CD4-positive, alpha-beta memory T cell (primary cell): ENCODE data around the gene CALN1. TPM values are rescaled to one million over a fixed set of nuclear protein-coding genes. Genes with fewer than 3 reads are reported as not detected.
"Not testable (repeated sequence)": the region's sequence is repeated elsewhere in the genome, so short reads cannot be mapped to it uniquely, and the experiment has no call there.

Experiments
- CTCF ChIA-PET: fragments of 350-600 bp; sonication (Branson Sonifier 250); formaldehyde crosslinking; loops from one replicate; lab custom pipeline; 2021; ENCODE audit warnings: inconsistent platforms; ENCODE audit not compliant: partially characterized antibody; lab: Charles Lee
- POLR2A ChIA-PET: fragments of 350-600 bp; sonication (Branson Sonifier 250); formaldehyde crosslinking; loops from one replicate; lab custom pipeline; 2021; ENCODE audit not compliant: partially characterized antibody; lab: Charles Lee
- DNase-seq, 5 donors: peaks; one replicate each; pipeline versions ENCODE4 v3.0.0 to v3.0.0-alpha.2; 2020 to 2022; ENCODE audit warnings: mixed read lengths in 1 of 5
- H3K27ac ChIP-seq: one replicate; pipeline ENCODE4 v1.7.0; 2013; ENCODE audit warnings: low read depth, low read length
- H3K27me3 ChIP-seq: 2 replicates; pipeline ENCODE4 v1.7.0; 2013; ENCODE audit warnings: mild to moderate bottlenecking, low read length, moderate library complexity; ENCODE audit not compliant: insufficient read depth
- H3K36me3 ChIP-seq: 2 replicates; pipeline ENCODE4 v1.7.0; 2013; ENCODE audit warnings: mild to moderate bottlenecking, low read length, moderate library complexity; ENCODE audit not compliant: insufficient read depth
- H3K4me1 ChIP-seq: 2 replicates; pipeline ENCODE4 v1.7.0; 2013; ENCODE audit warnings: mild to moderate bottlenecking, low read length, moderate library complexity; ENCODE audit not compliant: insufficient read depth
- H3K4me3 ChIP-seq, 2 donors: one replicate each; pipeline ENCODE4 v1.7.0; 2013; ENCODE audit warnings: low read length in 2 of 2, mild to moderate bottlenecking in 1 of 2
- H3K9me3 ChIP-seq, 2 donors: one replicate each; pipeline ENCODE4 v1.7.0; 2013; ENCODE audit warnings: low read length in 2 of 2, control low read depth in 1 of 2; ENCODE audit not compliant: control insufficient read depth in 1 of 2
- H3K27ac Mint-ChIP-seq, 7 donors: one replicate each; pipeline ENCODE4 v1.8.0; 2020 to 2021; ENCODE audit warnings: mixed read lengths in 7 of 7, mild to moderate bottlenecking in 6 of 7, inconsistent platforms in 3 of 7, moderate library complexity in 3 of 7
- H3K27me3 Mint-ChIP-seq, 2 donors: one replicate each; pipeline ENCODE4 v1.8.0; 2020 to 2021; ENCODE audit warnings: mixed read lengths in 2 of 2
- H3K36me3 Mint-ChIP-seq, 2 donors: one replicate each; pipeline ENCODE4 v1.8.0; 2020 to 2021; ENCODE audit warnings: mixed read lengths in 2 of 2, inconsistent platforms in 1 of 2, mild to moderate bottlenecking in 1 of 2
- H3K4me1 Mint-ChIP-seq, 4 donors: one replicate each; pipeline ENCODE4 v1.8.0; 2020 to 2021; ENCODE audit warnings: mixed read lengths in 4 of 4, mild to moderate bottlenecking in 1 of 4
- H3K4me3 Mint-ChIP-seq, 8 donors: one replicate each; pipeline ENCODE4 v1.8.0; 2020 to 2021; ENCODE audit warnings: mixed read lengths in 8 of 8, mild to moderate bottlenecking in 7 of 8, moderate library complexity in 6 of 8, inconsistent platforms in 3 of 8
- H3K9me3 Mint-ChIP-seq, 8 donors: one replicate each; pipeline ENCODE4 v1.8.0; 2020 to 2021; ENCODE audit warnings: mixed read lengths in 8 of 8, mild to moderate bottlenecking in 5 of 8, inconsistent platforms in 3 of 8, moderate library complexity in 1 of 8
- intact Hi-C: fragments of 100-400 bp; cut with micrococcal nuclease; formaldehyde crosslinking; loops from one replicate; pipeline ENCODE4 v1.15.1; 2023
- polyA plus RNA-seq, 2 donors: library from polyadenylated mRNA; unstranded; fragments of 300-500 nt; fragmentation: Illumina TruSeq; gene quantifications; one replicate each; pipeline ENCODE4 v1.2.3, GENCODE V29; 2021
- total RNA-seq, 2 experiments: library from RNA; stranded (reverse); gene quantifications; one replicate each; pipeline ENCODE4 v1.2.3, GENCODE V29; 2021

CALN1 gene
- total and polyA plus RNA-seq, 4 experiments from 2014 or later: not detected

DNA sequence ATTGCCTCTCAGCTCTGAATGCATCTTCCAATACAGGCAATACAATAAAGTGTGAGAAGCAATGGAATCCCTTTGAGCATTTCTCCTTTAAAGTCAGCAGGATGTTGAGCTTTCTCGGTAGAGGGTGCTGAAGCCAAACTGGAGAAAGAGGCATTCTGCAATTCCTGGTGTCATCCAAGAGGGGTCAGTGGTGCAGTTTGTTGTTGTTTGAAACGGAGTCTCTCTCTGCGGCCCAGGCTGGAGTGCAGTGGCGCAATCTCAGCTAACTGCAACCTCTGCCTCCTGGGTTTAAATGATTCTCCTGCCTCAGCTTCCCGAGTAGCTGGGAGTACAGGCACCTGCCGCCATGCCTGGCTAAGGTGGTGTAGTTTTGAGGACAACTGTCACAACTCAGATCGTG is 486.5 kb downstream of the CALN1 start:
- Mint-ChIP-seq H3K4me3 (no peak overlapping the region), H3K4me1 (no peaks in the 10 kb centered on the region), H3K9me3 (peaks cover 5 to 47% (median 31%) of the 10 kb centered on the region in 8 donors), H3K36me3 (peaks cover 0 to 3% of the 10 kb centered on the region in 2 donors), H3K27me3 (no peaks in the 10 kb centered on the region), H3K27ac (no peak overlapping the region)
- ChIA-PET CTCF (no interaction called here), POLR2A (no interaction called here)
- Histone ChIP-seq H3K27ac (no peak overlapping the region), H3K36me3 (no peaks in the 10 kb centered on the region), H3K4me1 (no peaks in the 10 kb centered on the region), H3K27me3 (no peaks in the 10 kb centered on the region), H3K4me3 (no peak overlapping the region), H3K9me3 (peaks cover 4 to 8% of the 10 kb centered on the region in 2 donors)
- no peak for DNase-seq
- intact Hi-C loops: no loop called here

DNA sequence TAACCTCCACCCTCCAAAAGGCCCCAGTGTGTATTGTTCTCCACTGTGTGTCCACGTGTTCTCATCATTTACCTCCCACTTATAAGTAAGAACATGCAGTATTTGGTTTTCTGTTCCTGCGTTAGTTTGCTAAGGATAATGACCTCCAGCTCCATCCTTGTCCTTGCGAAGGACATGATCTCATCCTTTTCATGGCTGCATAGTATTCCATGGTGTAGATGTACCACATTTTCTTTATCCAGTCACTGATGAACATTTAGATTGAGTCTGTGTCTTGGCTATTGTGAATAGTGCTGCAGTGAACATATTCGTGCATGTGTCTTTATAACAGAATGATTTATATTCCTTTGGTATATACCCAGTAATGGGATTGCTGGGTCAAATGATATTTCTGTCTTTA is 497.9 kb downstream of the CALN1 start:
- H3K4me3 Mint-ChIP-seq, H3K4me3 ChIP-seq, H3K27me3 ChIP-seq, intact Hi-C loops, H3K36me3 Mint-ChIP-seq, H3K27ac ChIP-seq, CTCF ChIA-PET, H3K27me3 Mint-ChIP-seq, H3K27ac Mint-ChIP-seq, H3K4me1 ChIP-seq, H3K9me3 ChIP-seq, H3K4me1 Mint-ChIP-seq, POLR2A ChIA-PET, H3K36me3 ChIP-seq, DNase-seq: not testable (repeated sequence)
- H3K9me3 Mint-ChIP-seq: peaks cover 9 to 32% (median 13%) of the 10 kb centered on the region in 8 donors

GRCh38 chr7:71912476-71912875 is 499.7 kb downstream of the CALN1 start:
- CTCF ChIA-PET: interaction anchor here (0.6 kb wide), 1 partner anchor 101 kb away, joined by 3 read pairs; no protein-coding TSS in a partner anchor
- Mint-ChIP-seq H3K36me3 (no peaks in the 10 kb centered on the region), H3K9me3 (peaks cover 6 to 30% (median 12%) of the 10 kb centered on the region in 8 donors), H3K4me1 (no peaks in the 10 kb centered on the region), H3K27me3 (no peaks in the 10 kb centered on the region), H3K27ac (no peak overlapping the region), H3K4me3 (no peak overlapping the region)
- Histone ChIP-seq H3K4me1 (no peaks in the 10 kb centered on the region), H3K27ac (no peak overlapping the region), H3K9me3 (no peaks in the 10 kb centered on the region), H3K36me3 (no peaks in the 10 kb centered on the region), H3K4me3 (no peak overlapping the region), H3K27me3 (no peaks in the 10 kb centered on the region)
- POLR2A ChIA-PET: no interaction called here
- no peak for DNase-seq
- intact Hi-C loops: no loop called here

DNA sequence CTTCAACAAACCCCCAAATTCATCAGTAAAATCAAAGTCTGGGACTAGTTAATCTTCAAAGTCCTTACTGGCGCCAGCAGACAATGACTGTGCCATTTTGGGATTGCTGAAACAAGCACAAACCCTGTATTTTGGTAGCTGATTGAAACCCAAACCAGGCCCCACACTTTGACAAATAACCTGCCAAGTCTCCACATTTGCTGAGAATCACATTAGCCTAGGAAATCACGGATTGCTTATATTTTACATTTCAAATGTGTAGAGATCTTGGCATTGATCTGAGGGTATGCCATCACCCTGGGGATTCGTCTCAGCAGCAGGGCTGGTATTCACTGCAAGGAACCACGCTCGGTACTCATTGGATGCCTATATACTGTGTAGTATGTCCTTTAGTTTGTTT is 501.1 kb downstream of the CALN1 start:
- Histone ChIP-seq H3K9me3 (no peaks in the 10 kb centered on the region), H3K4me3 (no peak overlapping the region), H3K4me1 (no peaks in the 10 kb centered on the region), H3K27me3 (no peaks in the 10 kb centered on the region), H3K27ac (no peak overlapping the region), H3K36me3 (no peaks in the 10 kb centered on the region)
- H3K27ac Mint-ChIP-seq: no peak overlapping the region
- ChIA-PET CTCF (no interaction called here), POLR2A (no interaction called here)
- H3K4me1 Mint-ChIP-seq: no peaks in the 10 kb centered on the region
- intact Hi-C loops: no loop called here
- no peaks in the 10 kb centered on the region for H3K36me3 Mint-ChIP-seq
- H3K9me3 Mint-ChIP-seq: peaks cover 4 to 24% (median 13%) of the 10 kb centered on the region in 8 donors
- no peak overlapping the region for H3K4me3 Mint-ChIP-seq
- DNase-seq: no peak
- no peaks in the 10 kb centered on the region for H3K27me3 Mint-ChIP-seq

DNA sequence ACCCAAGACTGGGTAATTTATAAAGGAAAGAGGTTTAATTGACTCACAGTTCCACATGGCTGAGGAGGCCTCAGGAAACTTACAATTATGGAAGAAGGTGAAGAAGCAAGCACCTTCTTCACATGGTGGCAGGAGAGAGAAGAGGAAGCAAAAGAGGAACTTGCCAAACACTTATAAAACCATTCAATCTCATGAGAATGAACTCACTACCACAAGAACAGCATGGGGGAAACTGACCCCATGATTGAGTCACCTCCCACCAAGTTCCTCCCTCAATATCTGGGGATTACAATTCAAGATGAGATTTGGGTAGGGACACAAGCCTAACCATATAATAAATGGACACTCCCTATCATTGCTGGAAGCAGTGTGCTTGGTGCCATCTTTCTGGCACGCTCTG is 506.3 kb downstream of the CALN1 start:
- POLR2A ChIA-PET: no interaction called here
- H3K36me3 Mint-ChIP-seq: no peaks in the 10 kb centered on the region
- no peaks in the 10 kb centered on the region for H3K4me1 ChIP-seq
- no peaks in the 10 kb centered on the region for H3K9me3 ChIP-seq
- no peak overlapping the region for H3K27ac Mint-ChIP-seq
- no peaks in the 10 kb centered on the region for H3K36me3 ChIP-seq
- H3K4me3 ChIP-seq: no peak overlapping the region
- CTCF ChIA-PET: no interaction called here
- no peaks in the 10 kb centered on the region for H3K27me3 Mint-ChIP-seq
- DNase-seq: no peak
- no peaks in the 10 kb centered on the region for H3K27me3 ChIP-seq
- peaks cover 2 to 23% (median 11%) of the 10 kb centered on the region in 8 donors for H3K9me3 Mint-ChIP-seq
- intact Hi-C loops: no loop called here
- H3K4me1 Mint-ChIP-seq: no peaks in the 10 kb centered on the region
- no peak overlapping the region for H3K27ac ChIP-seq
- no peak overlapping the region for H3K4me3 Mint-ChIP-seq

DNA sequence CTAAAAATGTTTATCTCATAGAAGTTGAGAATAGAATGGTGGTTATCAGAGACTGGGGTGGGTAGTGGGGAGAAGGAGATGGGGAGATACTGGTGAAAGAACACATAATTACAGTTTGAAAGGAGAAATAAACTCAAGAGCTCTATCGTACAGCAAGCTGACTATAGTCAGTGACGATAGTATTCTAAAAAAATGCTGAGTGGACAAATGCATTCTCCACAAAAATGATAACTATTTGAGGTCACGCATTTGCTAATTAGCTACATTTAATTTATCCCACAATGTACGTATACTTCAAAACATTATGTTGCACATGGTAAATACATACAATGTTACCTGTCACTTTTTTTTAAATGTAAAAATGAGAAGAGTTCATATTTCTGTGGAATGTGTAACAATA is 507.7 kb downstream of the CALN1 start:
- CTCF ChIA-PET: no interaction called here
- POLR2A ChIA-PET: no interaction called here
- Histone ChIP-seq H3K27ac (no peak overlapping the region), H3K36me3 (no peaks in the 10 kb centered on the region), H3K9me3 (no peaks in the 10 kb centered on the region), H3K4me3 (no peak overlapping the region), H3K27me3 (no peaks in the 10 kb centered on the region), H3K4me1 (no peaks in the 10 kb centered on the region)
- Mint-ChIP-seq H3K4me3 (no peak overlapping the region), H3K4me1 (no peaks in the 10 kb centered on the region), H3K27me3 (no peaks in the 10 kb centered on the region), H3K9me3 (peaks cover 2 to 23% (median 9%) of the 10 kb centered on the region in 8 donors), H3K27ac (peak overlapping the region in 1 of 7 donors; percentile 48), H3K36me3 (no peaks in the 10 kb centered on the region)
- intact Hi-C loops: no loop called here
- no peak for DNase-seq

- intact Hi-C loops: no loop called here
- no peak overlapping the region for H3K4me3 Mint-ChIP-seq
- peaks cover 0 to 3% of the 10 kb centered on the region in 2 donors for H3K9me3 ChIP-seq
- no peaks in the 10 kb centered on the region for H3K4me1 Mint-ChIP-seq
- CTCF ChIA-PET: no interaction called here
- H3K4me3 ChIP-seq: no peak overlapping the region
- no peaks in the 10 kb centered on the region for H3K4me1 ChIP-seq
- peaks cover 0 to 25% (median 9%) of the 10 kb centered on the region in 8 donors for H3K9me3 Mint-ChIP-seq
- H3K27ac Mint-ChIP-seq: no peak overlapping the region
- H3K36me3 Mint-ChIP-seq: no peaks in the 10 kb centered on the region
- H3K27me3 Mint-ChIP-seq: no peaks in the 10 kb centered on the region
- POLR2A ChIA-PET: no interaction called here
- H3K27me3 ChIP-seq: no peaks in the 10 kb centered on the region
- no peak for DNase-seq
- H3K27ac ChIP-seq: no peak overlapping the region
- H3K36me3 ChIP-seq: no peaks in the 10 kb centered on the region
These were observed 511.6 kb downstream of the CALN1 start for GRCh38 chr7:71900556-71900955.

- Histone ChIP-seq H3K4me3 (no peak overlapping the region), H3K27ac (no peak overlapping the region), H3K27me3 (no peaks in the 10 kb centered on the region), H3K9me3 (peaks cover 0 to 3% of the 10 kb centered on the region in 2 donors), H3K4me1 (no peaks in the 10 kb centered on the region), H3K36me3 (no peaks in the 10 kb centered on the region)
- Mint-ChIP-seq H3K4me1 (no peaks in the 10 kb centered on the region), H3K9me3 (peaks cover 0 to 16% (median 9%) of the 10 kb centered on the region in 8 donors), H3K36me3 (no peaks in the 10 kb centered on the region), H3K4me3 (no peak overlapping the region), H3K27ac (no peak overlapping the region), H3K27me3 (no peaks in the 10 kb centered on the region)
- CTCF ChIA-PET: no interaction called here
- intact Hi-C loops: no loop called here
- DNase-seq: no peak
- POLR2A ChIA-PET: no interaction called here
These were observed 515.6 kb downstream of the CALN1 start for GRCh38 chr7:71896535-71896934.
